GM19467 (cell line): ENCODE results near the gene PRCP.

Experiments
- ATAC-seq: cut with Tn5 transposase; IDR thresholded peaks from one replicate; pipeline ENCODE4 v1.9.1; 2021; ENCODE audit warnings: mild to moderate bottlenecking, moderate library complexity; ENCODE audit not compliant: unreplicated experiment

Gene PRCP

DNA sequence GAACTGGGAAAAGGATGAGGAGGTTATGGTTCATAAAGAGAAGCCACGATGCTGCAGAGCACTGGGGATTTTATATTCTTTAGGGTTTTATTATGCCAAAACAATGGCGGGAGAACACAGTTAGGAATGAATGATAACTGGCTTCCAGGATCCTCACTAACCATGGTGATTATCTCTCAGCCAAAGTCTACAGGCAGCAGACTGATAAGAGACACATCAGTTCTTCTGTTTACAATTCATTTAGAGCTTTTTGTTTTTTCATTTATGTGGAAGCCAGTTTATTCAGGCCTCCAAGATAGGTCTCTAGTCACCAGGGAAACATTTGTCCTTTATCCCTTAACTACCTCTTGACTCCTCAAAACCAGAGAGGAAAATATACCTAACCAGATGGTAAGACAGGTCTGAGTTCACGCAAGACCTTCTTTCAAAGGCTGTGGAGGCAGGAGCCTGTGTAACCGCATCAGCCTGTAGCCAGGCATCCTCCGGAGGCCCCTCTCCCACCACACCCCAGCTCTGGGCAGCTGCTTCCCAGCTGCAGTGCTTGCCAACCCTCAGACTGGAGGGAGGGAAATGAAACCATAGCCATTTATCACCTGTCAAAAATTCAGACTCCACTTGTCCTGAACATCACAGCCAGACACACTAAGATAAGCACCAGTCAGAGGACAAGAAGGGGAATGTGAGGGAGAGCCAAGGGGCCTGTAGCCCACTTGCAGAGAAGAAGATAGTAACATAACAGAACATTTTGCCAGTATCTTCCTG lies 109.3 kb downstream of the PRCP start:
- ATAC-seq: no peak

DNA sequence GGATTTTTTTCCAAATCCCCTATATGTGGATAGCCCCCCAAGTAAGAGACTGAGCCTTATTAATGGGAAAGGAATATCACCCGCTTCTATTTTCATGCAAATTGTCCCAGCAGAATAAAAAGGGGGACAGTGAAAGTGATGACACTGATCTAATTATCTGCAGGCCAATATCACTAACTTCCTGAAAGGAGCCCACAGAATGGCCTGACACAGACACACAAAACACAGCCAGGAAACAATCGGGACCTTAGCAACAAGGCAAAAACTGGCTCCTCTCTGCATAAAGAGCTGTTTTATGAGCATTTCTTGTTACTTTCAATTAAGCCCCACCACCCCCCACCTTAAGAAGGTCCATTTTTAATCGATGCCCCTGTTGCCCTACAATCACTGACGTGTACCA lies 112.2 kb downstream of the PRCP start:
- no peak for ATAC-seq

DNA sequence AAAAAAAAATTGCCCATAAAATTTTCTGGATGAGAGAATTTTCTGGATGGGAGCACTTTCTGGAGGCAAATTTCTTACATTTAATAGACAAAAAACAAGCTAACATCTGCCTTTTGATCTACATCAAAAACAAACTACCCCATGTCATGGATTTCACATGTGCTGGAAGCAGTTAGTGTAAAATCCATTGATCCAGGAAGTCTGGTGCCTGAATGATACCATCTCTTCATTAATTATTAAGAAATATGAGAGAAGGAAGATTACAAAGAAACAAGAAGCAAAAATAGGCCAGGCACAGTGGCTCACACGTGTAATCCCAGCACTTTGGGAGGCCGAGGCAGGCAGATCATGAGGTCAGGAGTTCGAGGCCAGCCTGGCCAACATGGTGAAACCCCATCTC lies 113.4 kb downstream of the PRCP start:
- no peak for ATAC-seq

DNA sequence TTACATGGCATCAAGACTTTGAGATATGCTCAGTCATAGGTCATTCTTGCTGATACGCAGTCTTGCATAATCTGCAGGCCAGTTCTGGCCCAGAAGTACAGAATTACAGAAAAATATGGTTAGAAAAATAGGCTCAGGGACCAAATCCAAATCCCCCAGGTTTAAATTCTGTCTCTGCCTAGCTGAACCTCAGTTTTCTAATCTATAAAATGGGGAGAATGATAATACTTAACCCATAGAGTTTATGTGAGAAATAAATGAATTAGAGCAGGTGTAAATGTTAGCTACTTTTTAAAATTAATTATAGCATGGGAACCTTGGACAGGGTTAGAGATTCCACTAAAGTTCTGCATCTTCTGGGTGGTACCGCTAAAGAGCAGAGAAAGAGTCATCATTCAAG lies 114.2 kb downstream of the PRCP start:
- ATAC-seq: no peak

DNA sequence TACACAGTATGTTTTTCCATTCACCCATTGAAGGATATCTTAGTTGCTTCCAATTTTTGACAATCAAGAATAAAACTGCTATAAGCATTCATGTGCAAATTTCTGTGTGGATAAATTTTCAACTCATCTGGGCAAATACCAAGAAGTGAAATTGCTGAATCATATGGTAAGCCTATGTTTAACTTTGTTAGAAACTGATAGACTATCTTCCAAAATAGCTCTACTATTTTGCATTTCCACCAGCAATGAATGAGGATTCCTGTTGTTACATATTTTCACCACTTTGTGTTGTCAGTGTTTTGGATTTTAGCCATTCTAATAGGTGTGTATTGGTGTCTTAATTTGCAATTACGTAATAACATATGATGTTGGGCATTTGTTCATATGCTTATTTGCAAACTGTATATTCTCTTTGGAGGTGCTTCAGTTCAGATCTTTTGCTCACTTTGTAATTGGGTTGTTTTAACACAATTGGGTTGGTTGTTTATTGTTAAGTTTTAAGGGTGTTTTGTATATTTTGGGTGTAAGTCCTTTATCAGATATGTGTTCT lies 117.3 kb downstream of the PRCP start:
- no peak for ATAC-seq

DNA sequence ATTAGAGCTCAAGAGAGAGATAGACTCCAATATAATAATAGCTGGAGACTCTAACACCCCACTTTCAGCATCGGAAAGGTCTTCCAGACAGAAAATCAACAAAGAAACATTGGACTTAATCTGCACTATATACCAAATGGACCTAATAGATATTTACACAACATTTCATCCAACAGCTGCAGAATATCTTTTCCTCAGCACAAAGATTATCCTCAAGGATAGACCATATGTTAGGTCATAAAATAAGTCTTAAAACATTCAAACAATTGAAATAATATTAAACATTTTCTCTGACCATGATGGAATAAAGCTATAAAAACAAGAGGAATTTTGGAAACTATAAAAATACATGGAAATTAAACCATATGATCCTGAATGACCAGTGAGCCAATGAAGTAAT lies 121.5 kb downstream of the PRCP start:
- no peak for ATAC-seq

DNA sequence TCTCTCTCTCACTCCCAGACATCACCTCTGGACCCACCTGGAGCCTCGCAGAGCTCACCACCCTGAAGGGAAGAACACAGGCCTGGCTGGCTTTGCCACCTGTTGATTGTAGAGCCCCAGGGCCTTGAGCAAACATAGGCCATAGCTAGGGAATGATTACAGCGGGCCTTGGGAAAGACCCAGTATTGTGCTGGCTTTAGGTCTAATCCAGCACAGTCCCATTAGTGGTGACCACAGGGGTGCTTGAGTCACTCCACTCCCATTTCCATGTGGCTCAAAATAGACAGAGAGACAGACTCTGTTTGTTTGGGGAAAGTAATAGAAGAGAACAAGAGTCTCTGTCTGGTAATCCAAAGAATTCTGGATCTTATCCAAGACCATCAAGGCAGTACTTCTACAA lies 123.9 kb downstream of the PRCP start:
- no peak for ATAC-seq

DNA sequence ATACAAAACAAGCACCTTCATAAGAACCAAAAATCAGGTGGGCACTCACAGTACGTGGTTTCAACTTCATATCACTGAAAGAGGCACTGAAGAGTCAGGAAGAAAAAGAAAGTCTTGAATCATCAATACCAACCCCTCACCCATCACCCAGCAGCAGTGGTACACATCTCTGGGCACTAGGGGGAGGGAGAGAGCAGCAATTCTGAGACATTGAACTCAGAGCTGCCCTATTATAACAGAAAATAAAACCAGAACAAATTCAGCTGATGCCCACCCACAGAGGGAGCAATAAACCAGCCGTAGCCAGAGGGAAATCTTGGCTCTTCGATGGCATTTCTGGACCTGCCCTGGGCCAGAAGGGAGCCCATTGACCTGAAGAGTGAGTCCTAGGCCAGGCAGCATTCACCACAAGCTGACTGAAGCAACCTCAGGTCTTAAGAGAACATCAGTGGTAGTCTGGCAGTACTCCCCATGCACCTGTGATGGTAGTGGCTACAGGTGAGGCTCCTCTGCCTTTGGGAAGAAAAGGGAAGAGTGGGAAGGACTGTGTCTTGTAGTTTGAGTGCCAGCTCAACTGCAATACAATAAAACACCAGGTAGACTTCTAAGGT lies 124.4 kb downstream of the PRCP start:
- peak; percentile 99 for ATAC-seq

DNA sequence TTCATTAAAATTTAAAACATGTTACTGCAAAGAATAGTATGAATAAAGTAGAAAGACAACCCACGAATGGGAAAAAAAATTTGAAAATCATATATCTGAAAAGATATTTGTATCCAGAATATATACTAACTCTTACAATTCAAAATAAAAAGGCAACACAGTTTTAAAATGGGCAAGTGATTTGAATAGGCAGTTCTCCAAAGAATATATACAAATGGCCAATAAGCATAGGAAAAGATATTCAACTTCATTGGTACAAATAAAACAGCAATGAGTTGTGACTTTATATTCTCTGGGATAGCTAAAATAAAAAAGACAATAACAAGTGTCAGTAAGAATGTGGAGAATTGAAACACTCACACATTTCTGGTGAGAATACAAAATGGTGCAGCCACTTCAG lies 125.0 kb downstream of the PRCP start:
- no peak for ATAC-seq
